MM.1S (cell line): ENCODE results near the gene PLGLB1.
"Not testable (repeated sequence)": the region's sequence is repeated elsewhere in the genome, so short reads cannot be mapped to it uniquely, and the experiment has no call there.

Experiments
- CTCF ChIP-seq: fragments of 300-600 bp; sonication (generic); IDR thresholded peaks from 2 replicates; pipeline ENCODE4 v1.5.1; 2016; ENCODE audit warnings: antibody characterized with exemption, low read length, mixed read lengths
- EZH2 ChIP-seq: fragments of 300-600 bp; sonication (generic); optimal IDR thresholded peaks from 2 replicates; pipeline ENCODE3; 2017; ENCODE audit warnings: low read depth, mild to moderate bottlenecking, antibody characterized with exemption, low read length, mixed read lengths
- EZH2phosphoT487 ChIP-seq: fragments of 300-600 bp; sonication (generic); IDR thresholded peaks from 2 replicates; pipeline ENCODE4 v1.6.1; 2018; ENCODE audit warnings: antibody characterized with exemption, low read length

- not testable (repeated sequence) for TF ChIP-seq CTCF, EZH2, EZH2phosphoT487
These were observed 5.2 kb upstream of the PLGLB1 start for GRCh38 chr2:87026816-87027215.
